ENCODE results near the gene C6orf163.
A peak's percentile ranks its signal among the peaks of the same experiment; 100 is the strongest.
"Not testable (repeated sequence)": the region's sequence is repeated elsewhere in the genome, so short reads cannot be mapped to it uniquely, and the experiment has no call there.

The C6orf163 gene

GRCh38 chr6:87344731-87345130, at the start of gene C6orf163:
C6orf163 (plus strand) TSS chr6:87344813; CDS start chr6:87345100, 287 bp downstream.
- no peak for DNase-seq

- no peak for DNase-seq
Measured at GRCh38 chr6:87297119-87297518, 47.5 kb upstream of the C6orf163 start.

GRCh38 chr6:87301277-87301676, 43.3 kb upstream of the C6orf163 start:
- DNase-seq, result not testable (repeated sequence)

- no peak for DNase-seq
Measured at GRCh38 chr6:87308970-87309369, 35.6 kb upstream of the C6orf163 start.

GRCh38 chr6:87312860-87313259, 31.8 kb upstream of the C6orf163 start:
- no peak for DNase-seq

GRCh38 chr6:87315071-87315470, 29.5 kb upstream of the C6orf163 start:
- DNase-seq, result no peak

- no peak for DNase-seq
Measured at GRCh38 chr6:87319271-87319987, 25.2 kb upstream of the C6orf163 start.

- DNase-seq, result peak; percentile 89
Measured at GRCh38 chr6:87322304-87323212, 22.1 kb upstream of the C6orf163 start, which contains the start of gene SMIM8. SMIM8 (plus strand) TSS chr6:87322588; CDS start chr6:87337032, 14,444 bp downstream.

GRCh38 chr6:87323880-87324279, 20.7 kb upstream of the C6orf163 start:
- not testable (repeated sequence) for DNase-seq

GRCh38 chr6:87330961-87331360, 13.7 kb upstream of the C6orf163 start:
- DNase-seq, result no peak

- DNase-seq, result no peak
Measured at GRCh38 chr6:87333033-87333432, 11.6 kb upstream of the C6orf163 start.

- peak; percentile 4 for DNase-seq
Measured at GRCh38 chr6:87333591-87334181, 10.9 kb upstream of the C6orf163 start.

GRCh38 chr6:87334683-87335082, 9.9 kb upstream of the C6orf163 start:
- no peak for DNase-seq

GRCh38 chr6:87336367-87336766, 8.2 kb upstream of the C6orf163 start:
- no peak for DNase-seq

GRCh38 chr6:87340230-87340629, 4.4 kb upstream of the C6orf163 start:
- no peak for DNase-seq

GRCh38 chr6:87341158-87341557, 3.5 kb upstream of the C6orf163 start:
- no peak for DNase-seq

- no peak for DNase-seq
Measured at GRCh38 chr6:87341899-87342298, 2.7 kb upstream of the C6orf163 start.

GRCh38 chr6:87342829-87343228, 1.8 kb upstream of the C6orf163 start:
- no peak for DNase-seq

GRCh38 chr6:87346700-87347099, 2.1 kb downstream of the C6orf163 start:
- DNase-seq, result no peak

GRCh38 chr6:87349896-87350295, 5.3 kb downstream of the C6orf163 start:
- DNase-seq, result no peak

GRCh38 chr6:87350516-87350915, 5.9 kb downstream of the C6orf163 start:
- no peak for DNase-seq

- no peak for DNase-seq
Measured at GRCh38 chr6:87351583-87351982, 7.0 kb downstream of the C6orf163 start.

- no peak for DNase-seq
Measured at GRCh38 chr6:87356181-87356580, 11.6 kb downstream of the C6orf163 start.

All from DMS53 (cell line).